Lower lobe of right lung (tissue), 2 donors: ENCODE results near the gene JAZF1. TPM values are rescaled to one million over a fixed set of nuclear protein-coding genes. Genes with fewer than 3 reads are reported as not detected.

ENCODE experiments used
- ATAC-seq, 2 donors: fragments of 200-7000 bp; cut with Tn5 transposase; one replicate each; pipeline ENCODE4 v1.9.1; 2020 to 2022; ENCODE audit warnings: mild to moderate bottlenecking in 2 of 2, moderate library complexity in 2 of 2
- DNase-seq: peaks from one replicate; pipeline ENCODE4 v3.0.0-alpha.2; 2020
- H3K27ac ChIP-seq: fragments of 200-600 bp; one replicate; pipeline ENCODE4 v1.8.0; 2022
- H3K27me3 ChIP-seq: fragments of 200-600 bp; one replicate; pipeline ENCODE4 v1.8.0; 2022; ENCODE audit warnings: low read depth
- H3K36me3 ChIP-seq: fragments of 200-600 bp; one replicate; pipeline ENCODE4 v1.8.0; 2022; ENCODE audit warnings: mild to moderate bottlenecking
- H3K4me1 ChIP-seq: fragments of 200-600 bp; one replicate; pipeline ENCODE4 v1.8.0; 2022
- H3K4me3 ChIP-seq: fragments of 200-600 bp; one replicate; pipeline ENCODE4 v1.8.0; 2022; ENCODE audit warnings: mild to moderate bottlenecking
- H3K9me3 ChIP-seq: fragments of 200-600 bp; one replicate; pipeline ENCODE4 v1.8.0; 2022
- CTCF ChIP-seq: fragments of 200-600 bp; IDR thresholded peaks from one replicate; pipeline ENCODE4 v1.8.0; 2022; ENCODE audit warnings: antibody characterized with exemption, mild to moderate bottlenecking
- intact Hi-C: fragments of 100-400 bp; cut with DNase I; formaldehyde crosslinking; loops from one replicate; pipeline ENCODE4 v1.11.0; 2022
- total RNA-seq: library from RNA; stranded (reverse); fragmentation: NEBNext Ultra II Directional; extraction: Animal tissue kit (Norgen Biotek cat#: 25700); gene quantifications from one replicate; pipeline ENCODE4 v1.2.1, GENCODE V29; 2021
- donor health status: DM: no; HTN: yes; CAD: no; lungs with severe emphysema.

The JAZF1 gene
- total RNA-seq, 1 donor from 2014 or later: 19.4 TPM

- H3K27ac ChIP-seq: no peak overlapping the region
- no peaks in the 10 kb centered on the region for H3K9me3 ChIP-seq
- intact Hi-C loops: no loop called here
- DNase-seq (no peak), ATAC-seq (no peak)
- no peaks in the 10 kb centered on the region for H3K36me3 ChIP-seq
- no peaks in the 10 kb centered on the region for H3K27me3 ChIP-seq
- no peak overlapping the region for H3K4me3 ChIP-seq
- peaks cover 13% of the 10 kb centered on the region for H3K4me1 ChIP-seq
- TF ChIP-seq CTCF: no peak
These were observed 7.1 kb downstream of the JAZF1 start for GRCh38 chr7:28173531-28173930.

- no peak overlapping the region for H3K27ac ChIP-seq
- ATAC-seq (no peak), DNase-seq (no peak)
- no peaks in the 10 kb centered on the region for H3K36me3 ChIP-seq
- H3K27me3 ChIP-seq: no peaks in the 10 kb centered on the region
- H3K9me3 ChIP-seq: no peaks in the 10 kb centered on the region
- H3K4me1 ChIP-seq: peaks cover 7% of the 10 kb centered on the region
- intact Hi-C loops: no loop called here
- H3K4me3 ChIP-seq: no peak overlapping the region
- no peak for TF ChIP-seq CTCF
These were observed 7.6 kb downstream of the JAZF1 start for GRCh38 chr7:28172958-28173357.

GRCh38 chr7:28170701-28171100 is 9.9 kb downstream of the JAZF1 start:
- Histone ChIP-seq H3K4me3 (no peak overlapping the region), H3K27ac (no peak overlapping the region), H3K4me1 (no peaks in the 10 kb centered on the region), H3K9me3 (no peaks in the 10 kb centered on the region), H3K36me3 (no peaks in the 10 kb centered on the region), H3K27me3 (no peaks in the 10 kb centered on the region)
- TF ChIP-seq CTCF: no peak
- no peak for ATAC-seq
- no peak for DNase-seq
- intact Hi-C loops: no loop called here

GRCh38 chr7:28169230-28169629 is 11.4 kb downstream of the JAZF1 start:
- DNase-seq (no peak), ATAC-seq (peak in 1 of 2 donors; percentile 16)
- no peaks in the 10 kb centered on the region for H3K9me3 ChIP-seq
- no peak overlapping the region for H3K27ac ChIP-seq
- TF ChIP-seq CTCF: no peak
- no peaks in the 10 kb centered on the region for H3K4me1 ChIP-seq
- intact Hi-C loops: no loop called here
- no peak overlapping the region for H3K4me3 ChIP-seq
- H3K36me3 ChIP-seq: no peaks in the 10 kb centered on the region
- no peaks in the 10 kb centered on the region for H3K27me3 ChIP-seq

- intact Hi-C loops: no loop called here
- H3K4me1 ChIP-seq: no peaks in the 10 kb centered on the region
- ATAC-seq: no peak
- H3K4me3 ChIP-seq: no peak overlapping the region
- H3K36me3 ChIP-seq: no peaks in the 10 kb centered on the region
- no peak overlapping the region for H3K27ac ChIP-seq
- no peak for TF ChIP-seq CTCF
- DNase-seq: no peak
- no peaks in the 10 kb centered on the region for H3K27me3 ChIP-seq
- H3K9me3 ChIP-seq: no peaks in the 10 kb centered on the region
These were observed 12.0 kb downstream of the JAZF1 start for GRCh38 chr7:28168393-28169158.
